IPS-18a (cell line): ENCODE measurements around the gene FEN1.

Source experiments
- H3K27ac ChIP-seq: one replicate; pipeline ENCODE4 v1.5.1; 2013; ENCODE audit warnings: low read length
- H3K27me3 ChIP-seq: one replicate; pipeline ENCODE4 v1.6.1; 2013; ENCODE audit warnings: mild to moderate bottlenecking, low read length; ENCODE audit not compliant: control insufficient read depth, insufficient read depth
- H3K36me3 ChIP-seq: one replicate; pipeline ENCODE4 v1.6.1; 2013; ENCODE audit warnings: low read depth, low read length; ENCODE audit not compliant: control insufficient read depth
- H3K4me1 ChIP-seq: one replicate; pipeline ENCODE4 v1.6.1; 2013; ENCODE audit warnings: low read depth, low read length; ENCODE audit not compliant: control insufficient read depth
- H3K4me3 ChIP-seq: one replicate; pipeline ENCODE4 v1.5.1; 2013; ENCODE audit warnings: low read length
- H3K9ac ChIP-seq: one replicate; pipeline ENCODE4 v1.6.1; 2013; ENCODE audit warnings: mild to moderate bottlenecking, low read length, moderate library complexity
- H3K9me3 ChIP-seq: one replicate; pipeline ENCODE4 v1.6.1; 2013; ENCODE audit warnings: low read depth, low read length; ENCODE audit not compliant: control insufficient read depth

The FEN1 gene

DNA sequence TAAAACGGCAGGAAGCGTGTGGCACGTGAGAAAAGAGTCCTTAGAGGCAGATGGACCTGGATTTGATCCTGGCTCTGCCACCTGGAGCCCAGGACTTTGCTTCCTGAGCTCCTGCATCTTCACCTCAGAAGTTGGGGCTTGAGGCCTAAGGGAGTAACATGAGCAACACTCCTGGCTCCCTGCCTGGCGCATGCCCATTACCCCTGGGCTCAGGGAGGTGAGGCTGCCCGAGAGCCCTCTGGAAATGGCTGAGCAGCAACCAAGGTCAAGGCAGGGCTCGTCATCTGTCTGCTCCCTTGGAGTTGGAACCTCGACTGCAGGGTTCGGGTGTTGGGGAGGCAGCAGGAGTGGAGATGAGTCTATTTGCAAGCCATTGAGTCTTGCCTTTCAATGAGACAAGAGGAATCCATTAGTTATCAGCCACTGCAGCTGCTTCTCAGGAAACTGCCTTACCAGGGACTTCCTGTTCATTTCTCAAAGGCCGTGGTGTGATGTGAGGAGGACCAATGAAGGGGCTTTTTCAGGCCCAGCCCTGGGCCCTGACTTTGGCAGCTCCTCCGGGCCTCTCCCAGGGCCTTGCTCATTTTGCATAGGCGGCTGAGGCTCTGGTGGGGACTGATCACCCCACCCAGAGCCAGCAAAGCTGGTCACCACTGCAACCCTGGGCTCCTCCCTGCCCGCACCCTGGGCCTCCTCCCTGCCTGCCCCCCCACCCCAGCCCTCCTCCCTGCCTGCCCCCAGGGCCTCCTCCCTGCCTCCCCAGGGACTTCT lies 41.8 kb downstream of the FEN1 start:
- H3K27ac ChIP-seq: no peak overlapping the region
- peaks cover 54% of the 10 kb centered on the region for H3K4me1 ChIP-seq
- H3K4me3 ChIP-seq: no peak overlapping the region

DNA sequence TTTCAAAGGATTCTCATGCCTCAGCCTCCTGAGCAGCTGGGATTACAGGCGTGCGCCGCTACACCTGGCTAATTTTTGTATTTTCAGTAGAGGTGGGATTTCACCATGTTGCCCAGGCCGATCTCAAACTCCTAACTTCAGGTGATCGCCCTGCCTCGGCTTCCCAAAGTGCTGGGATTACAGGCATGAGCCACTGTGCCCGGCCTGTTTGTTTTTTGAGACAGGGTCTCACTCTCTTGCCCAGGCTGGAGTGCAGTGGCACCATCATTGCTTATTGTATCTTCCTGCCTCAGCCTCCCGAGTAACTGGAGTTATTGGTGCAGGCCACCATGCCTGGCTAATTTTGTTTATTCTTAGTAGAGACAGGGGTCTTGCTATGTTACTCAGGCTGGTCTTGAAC lies 43.5 kb downstream of the FEN1 start:
- no peaks in the 10 kb centered on the region for H3K27me3 ChIP-seq
- H3K27ac ChIP-seq: no peak overlapping the region
- H3K4me3 ChIP-seq: no peak overlapping the region
- H3K4me1 ChIP-seq: peaks cover 38% of the 10 kb centered on the region
- no peaks in the 10 kb centered on the region for H3K9me3 ChIP-seq
- H3K9ac ChIP-seq: no peak overlapping the region
- H3K36me3 ChIP-seq: peaks cover 47% of the 10 kb centered on the region

More for the DNA sequence above, 41.8 kb downstream of the FEN1 start:
- Histone ChIP-seq H3K27me3 (no peaks in the 10 kb centered on the region), H3K9me3 (no peaks in the 10 kb centered on the region), H3K36me3 (peaks cover 30% of the 10 kb centered on the region), H3K9ac (no peak overlapping the region)

DNA sequence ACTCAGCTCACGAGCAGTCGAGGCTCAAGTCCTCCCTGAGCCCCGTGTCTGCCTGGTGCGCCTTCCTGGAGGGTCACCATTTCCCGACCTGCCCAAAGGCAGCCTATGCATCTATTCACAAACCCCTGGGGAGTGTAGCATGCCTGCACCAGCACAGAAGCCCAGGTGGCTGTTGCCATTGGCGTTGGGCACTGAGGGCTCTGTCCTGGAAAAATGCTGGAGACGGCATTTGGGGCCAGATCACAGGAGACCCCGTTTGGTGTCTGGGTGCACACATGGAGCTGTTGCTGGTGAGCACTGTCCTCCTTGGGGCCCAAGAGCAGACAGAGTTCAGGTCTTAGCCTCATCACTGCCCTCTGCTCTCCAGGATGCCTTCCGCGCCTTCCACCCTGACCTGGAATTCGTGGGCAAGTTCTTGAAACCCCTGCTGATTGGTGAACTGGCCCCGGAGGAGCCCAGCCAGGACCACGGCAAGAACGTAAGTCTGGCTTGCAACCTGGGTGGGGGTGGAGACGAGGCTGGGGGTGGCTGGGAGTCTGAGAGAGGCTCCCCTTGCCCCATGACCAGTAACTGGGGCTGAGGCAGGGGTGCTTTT lies 44.8 kb downstream of the FEN1 start:
- H3K4me1 ChIP-seq: peaks cover 27% of the 10 kb centered on the region
- H3K27me3 ChIP-seq: no peaks in the 10 kb centered on the region
- H3K9ac ChIP-seq: no peak overlapping the region
- no peaks in the 10 kb centered on the region for H3K9me3 ChIP-seq
- H3K4me3 ChIP-seq: no peak overlapping the region
- H3K27ac ChIP-seq: no peak overlapping the region
- peaks cover 55% of the 10 kb centered on the region for H3K36me3 ChIP-seq

DNA sequence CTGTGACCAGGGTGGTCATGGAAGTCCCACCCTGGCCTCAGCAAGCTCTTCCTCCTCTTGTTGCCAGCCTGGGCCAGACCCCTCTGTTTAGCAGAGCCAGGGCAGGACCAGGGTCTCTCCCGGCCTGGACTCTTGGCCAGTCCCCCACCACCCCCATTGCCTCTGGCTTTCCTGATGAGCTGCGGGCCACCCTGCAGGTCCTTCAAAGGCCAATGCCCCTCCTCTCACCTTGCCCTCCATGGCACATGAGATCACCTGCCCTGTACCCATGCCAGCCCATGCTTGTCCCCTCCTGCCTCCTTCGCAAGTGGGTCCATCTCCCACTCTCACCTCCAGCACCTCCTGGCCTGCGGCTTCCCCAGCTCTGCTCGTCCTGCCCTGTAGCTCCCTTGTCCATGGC lies 45.8 kb downstream of the FEN1 start:
- Histone ChIP-seq H3K9me3 (no peaks in the 10 kb centered on the region), H3K4me3 (no peak overlapping the region), H3K27me3 (no peaks in the 10 kb centered on the region), H3K9ac (no peak overlapping the region), H3K27ac (no peak overlapping the region), H3K4me1 (peaks cover 17% of the 10 kb centered on the region), H3K36me3 (peaks cover 61% of the 10 kb centered on the region)

DNA sequence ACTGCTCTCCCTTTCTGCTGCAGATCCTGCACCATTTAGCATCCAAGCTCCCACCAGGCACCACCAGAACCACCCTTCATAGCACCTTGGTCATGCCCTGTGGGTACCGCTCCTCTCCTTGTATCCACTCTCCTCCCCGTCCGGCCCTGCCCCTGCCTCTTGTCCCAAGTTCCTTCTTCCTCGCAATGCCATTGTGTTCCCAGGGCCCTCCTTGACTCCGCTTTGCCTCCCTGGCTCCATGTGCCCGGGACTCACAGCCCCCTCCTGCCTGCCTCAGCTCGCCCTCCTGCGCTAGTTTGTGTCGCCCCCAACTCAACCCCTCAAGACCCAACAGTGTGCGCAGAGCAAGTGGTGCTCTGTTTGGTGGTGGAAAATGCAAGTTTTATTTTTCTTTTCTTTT lies 46.2 kb downstream of the FEN1 start:
- H3K9ac ChIP-seq: no peak overlapping the region

DNA sequence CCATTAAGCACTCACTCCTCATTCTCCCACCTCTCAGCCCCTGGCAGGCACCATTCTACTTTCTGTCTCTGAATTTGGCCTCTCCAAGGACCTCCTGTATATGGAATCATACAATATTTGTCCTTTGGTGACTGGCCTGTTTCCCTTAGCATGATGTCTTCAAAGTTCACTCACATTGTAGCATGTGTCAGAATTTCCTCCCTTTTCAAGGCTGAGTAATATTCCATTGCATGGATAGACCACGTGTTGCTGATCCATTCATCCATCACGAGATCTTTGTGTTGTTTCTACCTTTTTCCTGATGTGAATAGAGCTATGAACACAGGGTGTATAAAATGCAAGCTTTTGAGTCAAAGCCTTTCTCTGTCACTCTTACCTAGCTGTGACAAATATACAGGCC lies 47.0 kb downstream of the FEN1 start:
- no peaks in the 10 kb centered on the region for H3K27me3 ChIP-seq
- peaks cover 74% of the 10 kb centered on the region for H3K36me3 ChIP-seq
- H3K9ac ChIP-seq: no peak overlapping the region
- no peaks in the 10 kb centered on the region for H3K9me3 ChIP-seq
- H3K27ac ChIP-seq: no peak overlapping the region
- no peak overlapping the region for H3K4me3 ChIP-seq
- H3K4me1 ChIP-seq: peaks cover 6% of the 10 kb centered on the region

More for the DNA sequence above, 46.2 kb downstream of the FEN1 start:
- Histone ChIP-seq H3K27me3 (no peaks in the 10 kb centered on the region), H3K36me3 (peaks cover 66% of the 10 kb centered on the region), H3K4me3 (no peak overlapping the region), H3K27ac (no peak overlapping the region), H3K9me3 (no peaks in the 10 kb centered on the region), H3K4me1 (peaks cover 13% of the 10 kb centered on the region)

DNA sequence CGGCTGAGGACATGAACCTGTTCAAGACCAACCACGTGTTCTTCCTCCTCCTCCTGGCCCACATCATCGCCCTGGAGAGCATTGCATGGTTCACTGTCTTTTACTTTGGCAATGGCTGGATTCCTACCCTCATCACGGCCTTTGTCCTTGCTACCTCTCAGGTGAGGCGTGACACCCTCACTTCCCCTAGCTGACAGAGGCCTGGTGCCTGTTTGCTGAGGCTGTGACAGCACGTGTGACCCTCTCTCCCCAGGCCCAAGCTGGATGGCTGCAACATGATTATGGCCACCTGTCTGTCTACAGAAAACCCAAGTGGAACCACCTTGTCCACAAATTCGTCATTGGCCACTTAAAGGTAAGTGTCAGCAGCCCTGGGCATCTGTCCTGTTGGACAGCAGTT lies 47.7 kb downstream of the FEN1 start:
- no peaks in the 10 kb centered on the region for H3K9me3 ChIP-seq
- H3K4me1 ChIP-seq: peaks cover 3% of the 10 kb centered on the region
- H3K9ac ChIP-seq: no peak overlapping the region
- peaks cover 80% of the 10 kb centered on the region for H3K36me3 ChIP-seq
- no peak overlapping the region for H3K4me3 ChIP-seq
- no peak overlapping the region for H3K27ac ChIP-seq
- no peaks in the 10 kb centered on the region for H3K27me3 ChIP-seq

DNA sequence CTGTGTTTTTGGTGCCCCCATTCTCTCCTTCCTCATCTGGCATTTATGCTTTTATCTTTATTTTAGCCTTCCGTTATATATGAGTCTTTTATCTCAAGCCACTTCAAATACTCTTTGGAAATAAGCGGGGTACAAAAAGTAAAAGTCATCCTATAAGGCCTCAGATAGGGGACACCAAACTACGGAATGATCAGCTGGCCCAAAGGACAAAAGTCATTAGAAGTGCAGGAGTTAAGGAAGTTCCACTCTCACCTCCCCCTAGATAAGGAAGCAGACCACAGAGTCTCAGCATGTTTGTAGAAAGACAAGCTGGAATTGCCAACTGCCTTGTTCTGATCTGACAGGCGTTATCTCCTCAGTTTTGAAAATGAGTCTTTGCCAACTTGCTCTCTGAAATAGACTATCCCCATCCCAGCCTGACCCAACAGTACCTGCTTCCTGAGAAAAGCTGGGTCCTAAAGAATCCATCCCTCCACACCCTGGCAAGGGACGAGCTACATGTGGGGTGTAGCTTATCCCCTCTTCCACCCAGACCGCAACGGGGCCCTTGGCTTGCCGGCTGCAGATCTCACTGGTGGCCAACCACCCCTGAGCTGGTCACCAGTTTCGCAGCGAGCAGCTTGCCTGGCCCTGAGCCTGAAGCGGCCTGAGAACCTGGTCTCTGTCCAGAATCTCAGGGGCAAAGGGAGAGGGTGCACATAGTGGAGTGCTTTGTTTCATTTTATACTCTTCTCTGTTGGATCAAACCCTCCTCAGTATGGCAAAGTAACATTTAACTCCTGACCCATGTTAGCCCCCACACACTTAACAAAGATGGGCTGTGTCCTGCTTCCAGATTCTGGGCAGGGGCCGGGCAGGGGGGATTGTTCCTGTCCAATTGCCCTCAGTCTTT lies 49.2 kb downstream of the FEN1 start:
- H3K9me3 ChIP-seq: no peaks in the 10 kb centered on the region
- no peak overlapping the region for H3K27ac ChIP-seq
- H3K9ac ChIP-seq: no peak overlapping the region
- peaks cover 91% of the 10 kb centered on the region for H3K36me3 ChIP-seq
- H3K4me3 ChIP-seq: no peak overlapping the region
- H3K27me3 ChIP-seq: no peaks in the 10 kb centered on the region
- H3K4me1 ChIP-seq: no peaks in the 10 kb centered on the region

DNA sequence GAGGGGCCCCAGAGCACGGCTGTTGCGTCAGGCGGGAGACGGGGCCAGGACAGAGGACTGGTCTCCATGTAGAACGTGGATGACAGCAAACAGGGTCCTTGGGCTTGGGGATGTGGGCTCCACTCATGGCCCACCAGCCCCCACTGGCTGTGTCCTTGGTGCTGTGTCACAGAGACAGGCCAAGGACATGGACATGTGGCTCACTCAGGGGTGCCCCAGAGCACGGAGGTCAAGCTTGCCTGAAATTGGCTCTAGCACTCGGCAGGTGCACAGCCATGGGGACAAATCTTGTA lies 49.8 kb downstream of the FEN1 start:
- H3K27ac ChIP-seq: no peak overlapping the region
- no peaks in the 10 kb centered on the region for H3K9me3 ChIP-seq
- peaks cover 94% of the 10 kb centered on the region for H3K36me3 ChIP-seq

DNA sequence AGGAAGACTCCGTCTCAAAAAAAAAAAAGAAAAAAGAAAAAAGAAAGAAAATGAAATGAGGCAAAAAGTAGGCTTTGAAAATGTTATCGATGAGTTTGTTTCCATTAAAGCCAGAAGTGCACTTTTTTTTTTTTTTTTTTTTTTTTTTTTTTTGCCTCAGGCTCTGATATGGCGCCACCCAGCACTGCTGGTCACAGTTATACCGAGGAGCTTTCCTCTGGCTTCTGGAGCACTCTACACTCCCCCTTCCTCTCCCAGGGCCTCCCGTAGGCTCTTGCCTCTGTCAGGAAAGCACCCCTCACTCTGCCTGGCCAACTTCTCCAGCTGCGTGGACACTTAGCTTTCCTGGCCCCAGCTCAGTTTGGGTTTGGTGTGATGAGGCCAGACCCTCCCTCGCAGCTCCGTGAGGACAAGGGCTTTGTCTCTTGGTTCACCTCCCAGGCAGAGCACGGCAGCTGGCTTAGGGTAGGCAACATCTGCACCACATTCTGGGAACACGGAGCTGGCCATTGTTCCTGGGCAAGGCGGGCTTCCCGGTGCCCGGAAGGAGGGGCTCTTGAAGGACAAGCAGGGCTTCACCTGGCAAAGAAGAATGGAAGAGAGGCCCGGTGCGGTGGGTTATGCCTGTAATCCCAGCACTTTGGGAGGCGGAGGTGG lies 52.3 kb downstream of the FEN1 start:
- Histone ChIP-seq H3K27me3 (no peaks in the 10 kb centered on the region), H3K36me3 (peaks cover 96% of the 10 kb centered on the region), H3K9ac (no peak overlapping the region), H3K4me1 (no peaks in the 10 kb centered on the region), H3K9me3 (no peaks in the 10 kb centered on the region), H3K27ac (no peak overlapping the region), H3K4me3 (no peak overlapping the region)

More for the DNA sequence above, 49.8 kb downstream of the FEN1 start:
- Histone ChIP-seq H3K9ac (no peak overlapping the region), H3K4me1 (no peaks in the 10 kb centered on the region), H3K4me3 (no peak overlapping the region), H3K27me3 (no peaks in the 10 kb centered on the region)

DNA sequence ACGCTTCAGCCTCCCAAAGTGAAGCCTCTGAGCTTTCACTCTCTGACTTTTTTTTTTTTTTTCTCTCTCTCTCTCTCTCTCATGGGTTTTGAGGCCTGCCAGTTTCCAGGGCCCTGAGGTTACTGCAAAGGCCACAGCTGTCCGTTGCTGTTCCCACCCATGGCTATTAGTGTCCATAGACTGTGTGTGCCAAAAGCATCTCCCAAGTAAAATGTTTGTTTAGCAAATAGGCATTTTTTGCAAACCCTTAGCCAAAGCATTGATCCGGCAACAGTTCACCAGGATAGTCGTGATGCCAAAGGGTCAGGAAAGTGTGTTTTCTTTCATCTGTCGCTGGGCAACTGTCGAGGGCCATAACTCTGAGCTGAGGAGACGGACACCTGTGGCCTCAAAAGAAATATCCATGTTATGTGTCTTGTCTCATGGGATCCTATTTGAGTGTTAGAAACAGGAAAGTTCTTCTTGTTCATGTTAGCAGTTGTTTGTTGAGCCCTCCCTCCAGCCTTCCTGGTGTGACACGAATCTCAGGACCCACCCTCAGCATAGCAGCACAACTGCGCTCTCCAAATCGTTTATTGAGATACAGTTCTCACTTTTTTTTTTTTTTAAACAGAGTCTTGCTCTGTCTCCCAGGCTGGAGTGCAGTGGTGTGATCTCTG lies 53.8 kb downstream of the FEN1 start:
- Histone ChIP-seq H3K27me3 (no peaks in the 10 kb centered on the region), H3K4me3 (no peak overlapping the region), H3K4me1 (no peaks in the 10 kb centered on the region), H3K9ac (no peak overlapping the region), H3K27ac (no peak overlapping the region), H3K9me3 (no peaks in the 10 kb centered on the region), H3K36me3 (peaks cover 96% of the 10 kb centered on the region)
